ENCODE results near the gene DDX5.

The DDX5 gene

GRCh38 chr17:64500487-64500859 is 5.6 kb downstream of the DDX5 start:
- no peak for DNase-seq
- no peak overlapping the region for H3K4me3 ChIP-seq (ENCODE audit: low read depth, low read length)
- H3K27me3 ChIP-seq (ENCODE audit: insufficient read depth, low read depth, severe bottlenecking), result no peaks in the 10 kb centered on the region
- TF ChIP-seq CTCF (IDR thresholded peaks at IDR 0.05; ENCODE audit: low read depth, low read length), result no peak
- H3K36me3 ChIP-seq, result peaks cover 74% of the 10 kb centered on the region
- H3K9me3 ChIP-seq (ENCODE audit: severe bottlenecking), result no peaks in the 10 kb centered on the region
- no peak overlapping the region for H3K27ac ChIP-seq

GRCh38 chr17:64499805-64500486 is 6.1 kb downstream of the DDX5 start:
- no peak overlapping the region for H3K27ac ChIP-seq
- DNase-seq, result no peak
- H3K36me3 ChIP-seq, result peaks cover 69% of the 10 kb centered on the region
- TF ChIP-seq CTCF (IDR thresholded peaks at IDR 0.05; ENCODE audit: low read depth, low read length), result no peak
- H3K9me3 ChIP-seq (ENCODE audit: severe bottlenecking), result no peaks in the 10 kb centered on the region
- H3K4me3 ChIP-seq (ENCODE audit: low read depth, low read length), result no peak overlapping the region
- no peaks in the 10 kb centered on the region for H3K27me3 ChIP-seq (ENCODE audit: insufficient read depth, low read depth, severe bottlenecking)

- Histone ChIP-seq H3K27me3 (ENCODE audit: insufficient read depth, low read depth, severe bottlenecking) (no peaks in the 10 kb centered on the region), H3K36me3 (peaks cover 63% of the 10 kb centered on the region), H3K9me3 (ENCODE audit: severe bottlenecking) (no peaks in the 10 kb centered on the region), H3K4me3 (ENCODE audit: low read depth, low read length) (no peak overlapping the region), H3K27ac (peak overlapping the region; percentile 4; the same call in 1 of the 2 replicates)
- TF ChIP-seq CTCF (IDR thresholded peaks at IDR 0.05; ENCODE audit: low read depth, low read length), result no peak
- DNase-seq, result no peak
Observed at GRCh38 chr17:64498308-64499203, 7.5 kb downstream of the DDX5 start.

GRCh38 chr17:64497565-64498035 is 8.5 kb downstream of the DDX5 start:
- peaks cover 60% of the 10 kb centered on the region for H3K36me3 ChIP-seq

More at GRCh38 chr17:64497565-64498035, 8.5 kb downstream of the DDX5 start:
- Histone ChIP-seq H3K9me3 (ENCODE audit: severe bottlenecking) (no peaks in the 10 kb centered on the region), H3K27me3 (ENCODE audit: insufficient read depth, low read depth, severe bottlenecking) (no peaks in the 10 kb centered on the region), H3K27ac (peak overlapping the region; percentile 93), H3K4me3 (ENCODE audit: low read depth, low read length) (peak overlapping the region; percentile 77)
- TF ChIP-seq CTCF (IDR thresholded peaks at IDR 0.05; ENCODE audit: low read depth, low read length), result no peak
- no peak for DNase-seq
